Kidney glomerular epithelial cell (primary cell): ENCODE results near the gene NMD3.
"Not testable (repeated sequence)": the region's sequence is repeated elsewhere in the genome, so short reads cannot be mapped to it uniquely, and the experiment has no call there.

Source experiments
- DNase-seq: peaks from one replicate; lab custom pipeline; 2025; lab: John Stamatoyannopoulos, UW

The NMD3 gene

DNA sequence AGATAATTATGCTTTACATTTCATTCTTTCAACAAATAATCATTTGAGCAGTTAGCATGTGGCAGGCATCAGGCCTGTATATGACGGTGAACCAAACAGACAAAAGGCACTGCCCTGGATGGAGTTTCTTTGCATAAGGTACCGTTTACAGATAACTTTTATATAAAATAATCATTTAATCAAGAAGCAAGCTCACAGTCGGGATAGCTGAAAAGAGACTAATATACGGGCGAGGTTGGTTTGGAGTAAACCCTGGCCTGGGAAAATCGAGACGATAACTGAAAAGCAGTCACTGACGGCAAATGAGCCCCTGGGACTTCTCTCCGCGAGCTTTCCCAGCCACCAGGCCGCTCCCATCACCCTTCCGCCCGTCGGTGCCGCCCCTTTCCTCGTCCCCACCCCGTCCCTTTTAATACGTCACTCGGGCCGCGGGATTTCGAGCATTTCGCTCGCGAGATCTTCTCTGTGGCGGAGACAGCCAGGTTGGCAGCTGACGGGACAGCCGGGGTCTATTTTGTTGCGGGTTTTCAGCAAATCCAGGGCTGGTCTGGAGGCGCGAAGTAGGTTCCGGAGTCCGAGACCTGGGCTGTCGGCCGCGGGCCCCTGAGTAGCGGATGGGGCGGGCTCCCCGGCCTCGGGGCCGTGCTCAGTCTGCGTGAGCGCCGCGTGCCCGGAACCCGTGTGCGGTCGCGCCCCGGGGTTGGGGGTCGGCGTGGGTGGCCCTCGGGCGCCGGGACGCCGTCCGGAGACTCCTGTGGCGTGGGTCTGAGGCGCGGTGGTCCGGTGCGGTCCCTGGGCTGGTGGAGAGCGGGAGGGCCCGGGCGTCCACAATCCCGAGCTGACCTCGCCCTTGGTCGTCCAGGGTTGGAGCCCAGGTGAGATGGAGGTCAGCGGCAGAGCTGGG lies at the start of gene NMD3:
TSS of gene NMD3 (plus strand) at position 462 of the 904 bp plus-strand sequence. CDS start 703 bp downstream, outside the sequence.
- DNase-seq, result peak; percentile 92

DNA sequence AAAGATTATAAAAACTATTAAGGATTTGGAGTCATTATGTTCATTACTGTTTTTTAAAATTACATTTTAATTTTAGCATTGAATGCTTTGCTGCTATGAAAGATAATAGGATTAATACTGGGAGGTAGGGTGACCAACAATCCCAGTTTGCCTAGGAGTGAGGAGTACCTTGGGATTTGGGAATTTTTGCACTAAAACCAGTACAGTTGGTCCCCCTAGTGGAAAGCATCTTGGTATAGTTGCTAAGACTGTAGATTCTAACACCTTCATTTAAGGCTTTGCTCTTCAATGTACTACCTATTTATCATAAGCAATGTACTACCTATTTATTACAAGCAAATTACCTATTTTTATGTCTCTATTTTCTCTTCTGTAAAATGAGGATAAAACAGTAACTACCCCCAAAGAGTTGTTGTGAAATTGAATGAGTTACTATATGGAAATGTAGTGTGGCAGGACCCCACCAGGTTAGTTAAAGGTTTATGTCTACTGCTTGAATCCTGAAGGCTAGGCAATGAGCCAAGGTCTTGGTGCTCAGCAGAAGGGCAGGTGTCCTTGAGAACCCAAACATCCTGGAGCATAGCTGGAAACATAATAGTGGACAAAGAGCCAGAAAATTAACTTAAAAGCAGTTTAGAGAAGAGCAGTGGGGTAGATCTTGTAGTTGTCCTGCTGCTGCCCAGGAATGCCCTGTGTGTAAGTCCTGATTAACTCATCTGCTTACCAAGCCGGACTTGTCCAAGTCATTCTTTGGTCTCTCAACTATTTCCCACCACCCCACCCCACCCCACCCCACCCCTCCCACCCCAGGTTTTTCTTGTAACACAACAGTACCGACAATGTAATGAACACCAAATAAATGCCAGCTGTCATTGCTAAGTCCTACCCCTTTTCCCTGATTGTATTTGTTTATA lies 49.2 kb upstream of the NMD3 start:
- no peak for DNase-seq

DNA sequence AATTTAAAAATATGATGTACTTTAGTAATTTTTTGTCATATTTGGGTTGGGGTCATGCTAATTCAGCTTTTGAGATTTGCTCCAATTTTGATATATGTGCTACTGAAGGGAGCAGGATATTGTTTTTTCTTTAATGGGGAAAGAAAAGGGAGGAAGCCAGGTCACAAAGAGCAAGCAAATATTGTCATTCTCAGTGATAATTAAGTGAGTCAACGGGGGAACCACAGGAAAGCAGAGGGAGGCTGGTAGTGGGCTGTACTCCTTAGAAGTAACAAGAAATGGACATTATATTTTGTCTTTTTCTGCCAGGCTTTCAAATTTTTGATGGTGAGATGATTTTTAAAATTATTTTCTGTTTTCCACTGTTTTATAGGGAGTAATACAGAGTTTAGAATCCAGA lies 45.6 kb upstream of the NMD3 start:
- DNase-seq, result no peak

DNA sequence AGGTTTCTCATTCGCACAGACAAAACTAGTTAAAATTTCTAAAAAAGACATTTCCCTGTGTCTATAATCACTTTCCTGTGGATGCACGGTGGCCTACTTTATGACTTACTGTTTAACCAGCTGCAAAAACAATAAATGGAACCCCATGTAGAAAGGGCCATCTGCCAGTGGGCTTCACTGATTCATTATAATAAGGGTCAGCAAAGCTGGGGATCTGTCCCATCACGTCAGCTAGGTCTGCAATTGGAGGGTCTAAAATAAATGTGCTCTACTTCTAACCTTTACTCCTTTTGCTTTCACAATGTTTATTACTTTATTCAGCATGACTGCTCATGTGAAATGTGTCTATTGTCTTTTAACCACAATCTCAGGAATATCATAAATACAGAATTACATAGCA lies 43.1 kb upstream of the NMD3 start:
- DNase-seq, result peak; percentile 51

DNA sequence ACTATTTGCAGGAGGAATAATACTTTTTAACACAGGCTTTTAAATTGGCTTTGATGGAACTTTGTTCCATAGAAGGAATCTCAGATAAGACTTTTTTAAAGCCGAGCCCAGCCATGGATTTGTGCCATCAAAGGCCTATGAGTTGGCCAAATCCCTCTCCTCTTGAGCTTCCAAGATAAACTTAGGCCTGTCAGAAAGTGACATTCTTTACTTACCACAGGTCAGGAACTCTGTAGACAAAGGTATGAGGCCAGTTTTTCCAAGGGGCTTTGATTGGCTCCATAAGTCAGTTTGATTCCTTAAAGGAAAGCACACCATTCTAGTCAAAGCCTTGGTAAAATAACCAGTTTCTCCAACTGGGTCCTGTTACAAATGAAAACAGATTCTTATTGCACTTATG lies 39.7 kb upstream of the NMD3 start:
- DNase-seq, result not testable (repeated sequence)

DNA sequence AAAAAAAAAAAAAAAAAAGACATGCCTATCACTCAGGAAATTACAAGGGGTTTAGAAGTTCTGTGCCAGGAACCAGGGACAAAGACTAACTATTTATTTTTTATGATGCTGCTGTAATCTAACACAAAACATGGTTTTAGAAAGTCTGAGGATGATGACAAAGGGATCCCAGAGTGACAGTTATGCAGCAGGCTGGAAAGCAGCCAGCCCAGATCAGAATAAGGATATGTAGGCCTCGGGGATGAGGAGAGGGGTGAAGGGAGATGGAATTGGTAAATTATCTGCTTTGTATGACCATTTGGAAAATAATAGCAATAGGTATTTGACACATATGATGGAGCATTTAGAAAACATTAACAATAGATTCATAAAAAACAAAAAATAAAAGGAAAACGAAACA lies 34.1 kb upstream of the NMD3 start:
- no peak for DNase-seq

DNA sequence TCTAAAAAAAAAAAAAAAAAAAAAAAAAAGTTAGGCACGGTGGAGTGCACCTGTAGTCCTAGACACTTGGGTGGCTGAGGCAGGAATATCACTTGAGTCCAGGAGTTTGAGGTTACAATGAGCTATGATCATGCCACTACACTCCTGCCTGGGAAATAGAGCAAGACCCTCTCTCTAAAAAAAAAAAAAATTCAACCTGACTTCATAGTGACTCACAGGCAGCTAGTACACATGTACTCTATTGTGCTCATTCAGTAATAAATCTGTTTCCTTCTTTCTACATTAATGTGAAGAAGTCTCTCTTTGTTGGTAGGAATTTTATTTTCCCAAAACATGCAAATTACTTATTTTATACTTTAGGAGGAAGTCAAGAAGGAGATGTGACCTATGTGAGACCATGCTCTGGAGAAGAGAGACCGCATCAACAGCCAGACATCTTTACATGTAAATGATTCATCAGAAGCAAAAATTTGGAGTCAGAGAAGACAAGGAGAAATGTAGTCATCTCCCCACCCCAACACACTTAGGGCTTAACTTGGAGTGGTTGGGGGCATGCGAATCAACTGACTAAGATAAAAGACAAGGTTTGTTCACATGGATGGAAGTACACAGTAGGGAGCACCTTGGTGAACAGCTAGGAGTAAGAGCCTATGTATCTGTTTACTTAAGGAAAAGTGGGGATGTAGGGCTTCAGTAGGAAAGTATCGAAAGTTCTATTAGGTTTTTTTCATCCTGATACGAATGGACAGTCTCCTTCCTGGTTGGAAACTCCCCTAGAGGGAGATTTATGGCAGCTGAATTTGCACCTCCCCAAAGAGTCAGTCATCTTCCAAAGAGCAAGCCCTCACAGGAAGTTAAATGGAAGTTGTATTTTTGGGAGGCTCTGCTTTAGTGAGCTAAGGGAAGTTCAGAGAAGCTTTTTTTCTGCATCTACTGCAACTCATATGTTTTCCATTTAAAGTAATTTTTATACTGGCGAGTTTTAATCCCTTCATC lies 23.0 kb upstream of the NMD3 start:
- DNase-seq, result peak; percentile 18

DNA sequence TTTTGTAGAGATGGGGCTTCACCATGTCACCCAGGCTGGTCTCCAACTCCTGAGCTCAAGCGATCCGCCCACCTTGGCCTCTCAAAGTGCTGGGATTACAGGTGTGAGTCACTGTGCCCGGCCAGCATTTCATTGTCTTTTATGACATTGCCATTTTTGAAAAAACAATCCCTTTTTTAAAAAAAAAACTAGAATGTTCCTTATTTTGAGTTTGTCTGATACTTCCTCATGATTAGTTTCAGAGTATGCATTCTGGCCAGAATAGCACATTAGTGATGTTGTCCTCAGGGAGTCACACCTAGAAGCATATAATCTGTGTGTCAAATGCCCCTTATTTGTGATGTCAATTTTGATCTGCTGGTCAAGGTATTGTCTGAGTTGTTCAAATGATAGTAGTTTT lies 21.2 kb upstream of the NMD3 start:
- DNase-seq, result no peak

DNA sequence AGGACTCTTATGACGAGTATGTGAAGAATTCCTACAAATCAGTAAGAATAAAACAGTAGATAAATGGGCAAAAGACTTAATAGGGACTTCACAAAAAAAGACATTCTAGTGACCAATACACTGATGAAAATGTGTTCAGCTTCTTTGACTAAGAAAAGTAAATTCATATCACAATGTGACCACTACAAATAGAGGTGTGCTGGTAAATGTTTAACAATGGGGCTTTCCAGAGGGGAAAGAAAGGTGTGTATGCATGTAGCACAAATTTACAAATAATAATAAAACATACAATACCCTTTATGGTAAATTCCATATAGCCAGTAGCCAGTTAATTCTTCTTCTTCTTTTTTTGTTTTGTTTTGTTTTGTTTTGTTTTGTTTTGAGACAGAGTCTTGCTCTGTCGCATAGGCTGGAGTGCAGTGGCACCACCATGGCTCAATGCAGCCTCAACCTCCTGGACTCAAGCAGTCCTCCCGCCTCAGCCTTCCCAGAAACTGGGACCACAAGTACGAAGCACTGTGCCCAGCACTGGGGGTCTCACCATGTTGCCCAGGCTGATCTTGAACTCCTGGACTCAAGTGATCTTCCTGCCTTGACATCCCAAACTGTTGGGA lies 17.5 kb upstream of the NMD3 start:
- no peak for DNase-seq

DNA sequence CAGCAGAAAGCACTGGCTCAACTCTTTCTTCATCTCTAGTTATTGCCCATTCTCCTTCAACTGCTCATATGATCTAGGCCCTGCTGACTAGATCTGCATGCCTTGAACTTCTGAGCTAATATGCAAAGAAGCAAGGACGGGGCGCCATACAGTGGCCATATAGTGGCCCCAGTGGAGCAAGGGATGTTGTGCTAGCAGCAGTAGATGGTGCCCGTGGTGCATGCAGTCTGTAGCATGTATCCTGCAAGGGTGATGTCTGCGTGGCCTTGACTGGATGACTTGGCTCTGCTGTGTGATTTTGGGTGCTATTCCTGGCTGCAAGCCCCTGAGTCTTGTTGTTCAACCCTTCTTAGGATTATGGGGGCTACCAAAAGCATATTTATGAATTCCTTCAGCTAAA lies 12.2 kb upstream of the NMD3 start:
- DNase-seq, result no peak

DNA sequence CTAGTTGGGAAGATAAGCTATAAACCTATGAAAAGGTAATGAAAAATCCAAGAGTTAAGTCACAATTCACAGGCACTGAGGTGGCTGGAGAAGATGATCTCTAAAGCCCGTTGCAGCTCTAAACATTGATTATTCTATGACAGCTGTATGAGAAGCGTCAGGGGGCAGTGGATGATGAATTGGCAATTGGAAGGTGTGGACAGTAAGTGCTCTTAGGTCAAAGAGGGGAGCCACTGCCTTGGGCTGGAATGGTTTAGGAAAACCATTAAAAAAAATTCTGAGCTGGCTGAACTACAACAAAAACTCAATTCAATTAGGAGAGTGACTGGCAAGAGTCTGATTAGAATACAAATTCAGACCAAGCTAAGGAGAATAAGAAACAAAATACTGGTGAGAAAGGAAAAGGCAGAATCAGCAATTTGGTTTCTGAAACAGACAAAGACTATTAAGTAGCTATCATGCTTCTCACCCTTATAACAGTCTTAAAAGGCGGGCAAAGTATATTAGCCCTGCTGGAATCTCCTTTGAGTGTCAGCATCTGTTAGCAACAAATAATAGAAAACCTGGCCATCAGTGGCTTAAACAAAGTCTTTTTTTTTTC lies 8.8 kb upstream of the NMD3 start:
- DNase-seq, result no peak

DNA sequence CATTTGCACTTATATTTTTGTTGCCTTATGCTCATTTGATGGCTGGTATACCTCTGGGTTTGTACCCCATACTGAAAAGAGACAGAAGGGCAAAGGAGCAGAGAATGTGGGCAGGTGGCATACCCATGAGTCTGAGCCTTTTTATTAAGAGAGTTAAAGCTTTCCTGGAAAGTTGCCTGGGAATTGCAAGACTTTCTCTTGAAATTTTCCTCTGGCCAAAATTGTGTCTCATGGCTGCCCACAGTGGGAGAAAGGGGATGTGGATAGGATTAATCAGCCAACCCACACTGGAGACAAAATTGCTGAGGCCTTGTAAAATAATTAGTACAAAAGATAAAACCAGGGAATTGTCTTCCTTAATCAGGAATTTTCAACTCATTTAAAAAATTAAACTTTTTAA lies 8.2 kb upstream of the NMD3 start:
- no peak for DNase-seq

DNA sequence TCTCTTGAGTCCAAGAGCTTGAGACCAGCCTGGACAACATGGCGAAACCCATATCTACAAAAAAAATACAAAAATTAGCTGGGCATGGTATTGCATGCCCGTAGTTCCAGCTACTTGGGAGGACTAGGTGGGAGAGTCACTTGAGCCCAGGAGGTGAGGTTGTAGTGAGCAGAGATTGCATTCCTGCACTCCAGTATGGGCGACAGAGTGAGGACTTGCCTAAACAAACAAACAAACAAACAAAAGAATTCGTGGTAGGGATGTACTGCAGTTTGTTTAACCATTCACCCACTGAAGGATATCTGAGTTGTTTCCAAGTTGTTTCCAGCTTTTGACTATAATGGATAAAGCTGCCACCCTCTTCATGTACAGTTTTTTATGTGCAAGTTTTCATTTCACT lies 7.5 kb upstream of the NMD3 start:
- DNase-seq, result no peak

DNA sequence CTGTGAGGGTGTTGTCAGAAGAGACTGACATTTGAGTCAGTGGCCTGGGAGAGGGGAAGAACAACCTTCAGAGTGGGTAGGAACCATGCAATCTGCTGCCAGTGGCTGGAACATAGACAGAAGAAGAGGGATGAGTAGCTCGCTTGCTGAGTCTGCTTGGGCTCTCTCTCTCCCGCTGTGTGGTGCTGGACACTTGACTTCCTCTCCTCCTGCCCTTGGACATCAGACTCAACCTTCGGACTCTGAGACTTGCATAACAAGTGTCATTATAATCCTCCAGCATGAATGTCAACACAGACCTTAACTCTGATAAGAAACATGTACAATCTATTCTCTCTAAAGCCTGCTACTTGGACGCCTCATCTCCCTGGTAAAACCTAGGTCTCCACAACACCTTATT lies 5.9 kb upstream of the NMD3 start:
- DNase-seq, result no peak

DNA sequence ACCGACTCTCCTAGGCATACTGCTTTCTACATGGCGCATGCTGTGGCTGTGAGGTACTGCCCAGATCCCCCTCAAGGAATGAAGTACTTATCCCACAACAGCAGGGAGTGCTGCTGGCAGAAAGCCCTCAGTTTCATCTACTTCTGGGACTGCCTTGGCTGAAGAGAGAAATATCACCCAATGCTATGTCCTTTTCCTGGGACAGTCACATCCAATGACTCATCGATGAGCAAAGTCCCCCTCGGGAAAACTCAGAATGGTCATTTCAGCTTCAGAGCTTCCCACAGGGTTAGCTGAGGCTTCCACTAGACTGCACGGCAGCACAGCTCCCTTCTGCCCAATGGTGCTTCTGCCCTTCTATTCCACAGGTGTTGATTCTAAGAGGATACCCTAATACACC lies 3.6 kb upstream of the NMD3 start:
- no peak for DNase-seq

DNA sequence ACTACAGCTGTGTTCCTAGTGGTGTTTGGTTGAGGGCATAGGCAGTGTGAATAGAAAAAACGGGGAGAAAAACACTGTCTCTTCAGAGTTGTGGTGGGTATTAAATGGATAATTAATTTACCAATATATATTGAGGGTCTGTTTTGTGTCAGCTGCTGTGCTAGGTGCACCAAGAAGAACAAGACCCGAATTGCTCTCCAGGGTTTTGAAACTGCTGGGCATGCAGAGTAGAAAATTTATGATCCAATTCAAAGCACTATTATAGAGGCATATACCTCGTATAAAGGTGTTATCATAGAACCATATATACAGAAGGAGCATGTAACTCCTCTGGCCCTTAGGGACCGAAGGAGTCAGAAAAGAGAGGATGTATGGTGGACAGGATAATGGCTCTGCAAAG lies 1.6 kb upstream of the NMD3 start:
- DNase-seq, result no peak

DNA sequence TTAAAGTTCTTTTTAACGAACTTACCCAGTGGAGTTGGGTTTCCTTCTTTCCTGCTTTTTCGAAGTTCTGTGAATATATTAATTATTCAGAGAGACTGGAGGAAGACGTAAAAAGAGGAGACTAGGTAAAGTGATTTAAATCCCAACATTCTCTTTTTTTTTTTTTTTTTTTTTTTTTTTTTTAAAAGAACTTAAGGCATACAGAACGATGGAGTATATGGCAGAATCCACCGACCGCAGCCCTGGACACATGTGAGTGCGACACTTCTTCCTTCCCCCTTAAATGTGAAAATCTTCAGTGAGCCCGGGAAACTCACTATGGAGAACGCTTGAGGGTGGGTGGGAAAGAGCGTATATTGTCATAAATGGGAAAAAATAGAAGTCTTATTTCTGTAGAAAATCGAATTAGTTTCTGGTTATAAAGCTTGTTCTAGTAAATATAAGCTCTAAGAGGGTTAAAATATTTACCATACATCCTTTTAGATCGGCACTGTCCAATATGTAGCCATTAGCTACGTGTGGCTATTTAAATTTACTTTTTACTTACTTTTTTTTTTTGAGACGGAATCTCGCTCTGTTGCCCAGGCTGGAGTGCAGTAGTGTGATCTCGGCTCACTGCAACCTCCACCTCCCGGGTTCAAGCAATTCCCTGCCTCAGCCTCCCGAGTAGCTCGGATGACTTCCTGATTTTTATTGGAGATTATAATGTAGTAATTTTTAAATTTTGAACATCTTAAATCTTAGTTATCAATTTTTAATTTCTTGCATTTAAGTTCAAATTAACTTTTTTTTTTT lies 892 bp downstream of the NMD3 start:
- DNase-seq, result peak; percentile 45

DNA sequence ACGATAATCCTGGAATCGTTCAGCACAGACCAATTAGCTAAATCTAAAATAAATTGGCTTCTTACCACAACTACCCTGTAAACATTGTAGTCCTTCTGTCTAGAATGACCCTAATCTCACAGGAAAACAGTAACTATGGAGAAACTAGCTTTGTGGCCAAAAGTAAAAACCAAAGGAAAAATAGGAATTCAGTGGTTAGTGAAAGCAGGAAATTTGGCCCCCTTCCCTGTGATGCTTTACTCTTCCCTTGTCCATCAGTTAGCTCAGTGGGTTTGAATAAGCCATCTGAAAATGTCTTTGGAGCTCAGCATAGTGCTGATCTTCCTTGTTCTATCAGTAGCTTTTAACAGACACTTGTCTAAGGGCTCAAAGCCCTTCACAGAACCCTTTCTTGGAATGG lies 1.6 kb downstream of the NMD3 start:
- no peak for DNase-seq

DNA sequence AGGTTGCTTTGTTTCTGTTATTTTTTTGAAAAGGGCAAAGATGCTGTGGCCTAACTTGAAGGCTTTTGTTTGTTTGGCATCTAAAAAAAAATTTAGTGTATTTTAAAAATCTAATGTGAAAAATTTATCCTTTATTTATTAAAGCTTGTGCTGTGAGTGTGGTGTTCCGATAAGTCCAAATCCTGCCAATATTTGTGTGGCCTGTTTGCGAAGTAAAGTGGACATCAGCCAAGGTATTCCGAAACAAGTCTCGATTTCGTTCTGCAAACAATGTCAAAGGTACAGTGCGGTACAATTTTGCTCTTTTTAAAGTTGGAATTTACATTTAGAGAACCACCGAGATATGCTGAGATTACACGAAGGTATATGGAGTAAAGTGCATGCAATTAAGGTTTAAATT lies 3.7 kb downstream of the NMD3 start:
- no peak for DNase-seq

DNA sequence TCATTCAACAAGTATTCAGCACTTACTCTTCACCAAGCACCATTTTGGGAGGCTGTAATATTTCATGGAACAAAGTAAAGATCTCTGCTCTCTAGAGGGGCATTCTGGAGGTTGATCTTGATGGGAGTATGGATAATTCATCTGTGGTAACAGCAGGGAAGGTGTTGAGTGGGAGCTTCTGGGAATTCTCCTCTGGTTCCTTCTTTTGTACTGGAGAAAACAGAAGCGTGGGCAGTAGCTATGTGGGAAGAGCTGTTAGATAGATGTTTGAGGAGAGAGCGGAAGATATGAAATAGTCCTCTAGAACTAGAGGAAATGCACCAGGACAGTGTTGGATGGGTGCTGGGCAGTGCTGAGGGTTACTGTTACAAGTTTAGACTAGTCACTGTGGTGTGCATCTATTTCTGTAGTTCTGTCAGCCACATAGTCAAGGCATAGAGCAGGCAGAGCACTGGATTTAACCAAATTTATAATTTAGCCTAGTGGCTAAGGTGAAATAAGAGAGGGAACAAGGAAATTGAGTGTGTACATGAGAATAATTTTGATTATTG lies 9.6 kb downstream of the NMD3 start:
- no peak for DNase-seq
